ENCODE data around the gene UBE2L3. TPM values are rescaled to one million over a fixed set of nuclear protein-coding genes. Genes with fewer than 3 reads are reported as not detected.
"Not testable (repeated sequence)": the region's sequence is repeated elsewhere in the genome, so short reads cannot be mapped to it uniquely, and the experiment has no call there.

Gene UBE2L3
- total and polyA plus RNA-seq, 5 experiments from 2014 or later: 33.3 to 97.6 (median 88.4) TPM

DNA sequence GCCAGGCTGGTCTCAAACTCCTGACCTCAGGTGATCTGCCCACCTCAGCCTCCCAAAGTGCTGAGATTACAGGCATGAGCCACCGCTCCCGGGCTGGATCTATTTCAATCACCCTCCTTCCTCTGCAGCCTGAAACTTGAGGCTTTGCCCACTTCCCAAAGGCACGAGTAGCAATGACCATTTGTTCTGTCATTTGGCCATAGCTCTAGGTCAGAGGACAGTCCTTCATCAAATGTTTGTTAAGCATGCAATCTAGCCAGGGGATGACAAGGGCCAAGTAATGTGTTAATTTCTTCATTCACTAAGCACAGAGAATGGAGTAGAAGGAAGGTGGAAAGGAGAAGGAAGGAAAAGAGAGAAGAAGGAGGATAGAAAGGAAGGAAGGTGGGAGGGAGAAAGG is 6.9 kb upstream of the UBE2L3 start:
- H3K4me1 Mint-ChIP-seq, H3K4me3 Mint-ChIP-seq, ATAC-seq, DNase-seq, H3K9me3 Mint-ChIP-seq, H3K27me3 Mint-ChIP-seq, POLR2A ChIA-PET, H3K36me3 Mint-ChIP-seq, H3K27ac Mint-ChIP-seq: not testable (repeated sequence)

- POLR2A ChIA-PET: interaction anchor here (0.7 to 1.0 kb wide), 2 partner anchors 62 to 1543 kb away, joined by 3 to 4 read pairs; no protein-coding TSS in a partner anchor
- Mint-ChIP-seq H3K4me3 (no peak overlapping the region), H3K9me3 (no peaks in the 10 kb centered on the region), H3K36me3 (peaks cover 0 to 2% (median 0%) of the 10 kb centered on the region in 3 donors), H3K4me1 (peaks cover 7 to 10% (median 7%) of the 10 kb centered on the region in 4 donors), H3K27me3 (no peaks in the 10 kb centered on the region), H3K27ac (peak overlapping the region in 1 of 10 donors; percentile 65)
- DNase-seq (no peak), ATAC-seq (no peak)
These were observed 3.6 kb upstream of the UBE2L3 start for GRCh38 chr22:21563912-21564311.

DNA sequence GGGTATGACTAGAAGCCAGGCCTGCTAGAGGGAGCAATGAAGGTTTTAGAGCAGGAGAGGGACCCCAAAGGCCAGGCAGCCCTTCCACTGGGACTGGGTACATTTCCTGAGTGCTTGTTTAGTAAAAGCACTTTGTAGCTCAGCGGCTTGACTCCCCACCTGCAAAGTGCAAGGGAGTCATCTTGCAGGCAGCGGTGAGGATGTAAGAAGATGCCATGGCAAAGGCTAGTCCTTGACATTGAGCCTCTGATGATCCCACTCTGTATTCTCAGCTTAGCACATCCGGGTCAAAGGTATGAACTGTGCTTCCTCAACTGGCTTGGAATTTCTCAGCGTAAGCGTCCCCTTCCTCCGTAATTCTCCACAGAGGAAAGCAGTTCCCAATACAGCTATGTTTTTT is 3.1 kb upstream of the UBE2L3 start:
- H3K27me3 Mint-ChIP-seq: no peaks in the 10 kb centered on the region
- ATAC-seq (no peak), DNase-seq (no peak)
- no peak overlapping the region for H3K4me3 Mint-ChIP-seq
- peak overlapping the region in 2 of 10 donors; percentile 65 to 79 for H3K27ac Mint-ChIP-seq
- H3K9me3 Mint-ChIP-seq: no peaks in the 10 kb centered on the region
- POLR2A ChIA-PET: interaction anchor here (0.7 to 1.0 kb wide), 2 partner anchors 61 to 1544 kb away, joined by 3 to 4 read pairs; no protein-coding TSS in a partner anchor
- peaks cover 11 to 12% (median 12%) of the 10 kb centered on the region in 4 donors for H3K4me1 Mint-ChIP-seq
- H3K36me3 Mint-ChIP-seq: peaks cover 0 to 2% (median 0%) of the 10 kb centered on the region in 3 donors

DNA sequence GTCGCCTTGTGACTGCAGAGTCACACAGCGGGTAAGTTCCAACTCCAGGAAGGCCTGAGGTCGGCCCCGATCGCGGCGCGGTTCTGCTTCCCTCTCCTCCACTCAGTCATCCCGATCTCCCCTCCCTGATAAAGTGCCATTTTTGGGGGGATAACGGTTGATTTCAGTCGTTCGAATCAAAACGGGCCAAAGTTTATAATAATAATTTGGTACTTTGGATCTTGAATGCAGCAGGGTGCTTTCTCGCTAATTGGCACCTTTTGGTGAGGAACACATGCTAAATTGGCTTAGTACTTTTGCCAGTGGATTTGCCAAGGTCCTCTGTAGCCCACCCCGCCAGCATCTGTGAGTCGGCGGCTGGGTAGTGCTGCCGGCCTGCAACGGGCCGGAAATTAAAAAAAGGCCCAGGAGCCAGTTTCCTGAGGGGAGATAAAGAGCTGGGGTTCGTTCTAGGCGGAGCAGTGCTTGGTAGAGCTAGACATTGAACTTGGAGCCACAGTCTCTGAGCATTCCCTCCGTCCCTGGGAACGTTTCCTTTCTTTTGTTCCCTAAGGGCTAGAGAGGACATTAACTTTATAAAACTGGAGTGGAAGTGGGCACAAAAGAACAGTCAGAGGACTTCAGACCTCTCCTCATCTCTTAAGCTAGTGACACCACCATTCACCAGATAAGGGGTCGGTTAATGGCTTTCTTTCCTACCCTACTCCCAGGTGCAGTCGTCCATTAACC is 997 bp downstream of the UBE2L3 start:
- POLR2A ChIA-PET: interaction anchor here (0.8 to 1.7 kb wide), 4 partner anchors 11 to 63 kb away, joined by 3 to 11 read pairs (median 4); partner anchors contain the start of gene YDJC
- DNase-seq: peak in 1 of 10 donors; percentile 16
- peaks cover 0 to 16% (median 0%) of the 10 kb centered on the region in 3 donors for H3K36me3 Mint-ChIP-seq
- peak overlapping the region; percentile 82 to 95 (median 93) for H3K27ac Mint-ChIP-seq
- H3K4me1 Mint-ChIP-seq: peaks cover 30 to 52% (median 48%) of the 10 kb centered on the region in 4 donors
- no peaks in the 10 kb centered on the region for H3K27me3 Mint-ChIP-seq
- H3K9me3 Mint-ChIP-seq: no peaks in the 10 kb centered on the region
- peak overlapping the region; percentile 84 to 95 (median 90) for H3K4me3 Mint-ChIP-seq
- peak; percentile 30 to 36 for ATAC-seq

DNA sequence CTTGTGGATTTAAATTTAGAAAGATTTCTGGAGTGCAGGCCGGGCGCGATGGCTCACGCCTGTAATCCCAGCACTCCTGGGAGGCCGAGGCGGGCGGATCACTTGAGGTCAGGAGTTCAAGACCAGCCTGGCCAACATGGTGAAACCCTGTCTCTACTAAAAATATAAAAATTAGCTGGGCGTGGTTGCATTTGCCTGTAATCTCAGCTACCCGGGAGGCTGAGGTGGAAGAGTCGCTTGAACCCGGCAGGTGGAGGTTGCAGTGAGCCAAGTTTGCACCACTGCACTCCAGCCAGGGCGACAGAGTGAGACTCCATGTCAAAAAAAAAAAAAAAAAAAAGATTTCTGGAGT is 1.5 kb downstream of the UBE2L3 start:
- H3K27me3 Mint-ChIP-seq, ATAC-seq, H3K9me3 Mint-ChIP-seq, DNase-seq: not testable (repeated sequence)
- H3K4me1 Mint-ChIP-seq: peaks cover 30 to 57% (median 53%) of the 10 kb centered on the region in 4 donors
- H3K4me3 Mint-ChIP-seq: peak overlapping the region; percentile 84 to 95 (median 90)
- peaks cover 0 to 16% (median 0%) of the 10 kb centered on the region in 3 donors for H3K36me3 Mint-ChIP-seq
- H3K27ac Mint-ChIP-seq: peak overlapping the region in 9 of 10 donors; percentile 60 to 95 (median 82)
- POLR2A ChIA-PET: interaction anchor here (0.7 to 1.7 kb wide), 4 partner anchors 46 to 955 kb away, joined by 3 to 11 read pairs (median 5); partner anchors contain the start of gene YDJC

DNA sequence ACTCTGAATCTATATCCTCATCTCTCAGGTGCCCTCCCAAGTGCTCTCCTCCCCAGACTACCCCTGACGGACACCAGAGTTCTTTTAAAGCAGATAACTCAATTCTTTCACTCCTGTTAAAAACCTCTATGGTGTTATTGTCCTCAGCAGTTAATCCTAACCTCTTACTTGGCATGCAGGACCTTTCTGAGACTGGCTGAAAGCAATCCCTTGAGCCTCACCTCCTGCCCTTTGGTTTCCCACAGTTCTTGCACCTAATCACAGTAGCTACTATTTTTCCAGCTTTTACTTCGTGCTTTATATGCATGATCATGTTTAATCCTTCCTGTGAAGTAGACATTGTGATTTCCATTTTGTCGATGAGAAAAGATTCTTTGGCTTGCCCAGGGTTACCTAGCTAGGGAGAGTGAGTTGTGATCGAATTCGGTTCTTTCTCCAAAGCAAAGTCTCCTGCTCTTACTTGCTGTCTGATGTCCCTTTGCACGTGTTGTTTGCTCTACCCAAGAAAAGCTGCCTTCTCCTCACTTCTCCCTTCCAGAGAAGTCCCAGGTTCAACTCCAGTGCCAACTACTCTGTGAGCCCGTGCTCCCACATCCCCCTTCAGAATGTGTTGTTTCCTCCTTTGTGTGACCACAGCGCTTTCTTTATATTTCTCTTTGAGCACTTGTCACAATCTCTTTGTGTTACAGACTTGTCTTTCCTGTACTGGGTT is 2.1 kb downstream of the UBE2L3 start:
- H3K4me1 Mint-ChIP-seq: peaks cover 28 to 63% (median 59%) of the 10 kb centered on the region in 4 donors
- H3K27ac Mint-ChIP-seq: peak overlapping the region; percentile 60 to 92 (median 82)
- no peaks in the 10 kb centered on the region for H3K27me3 Mint-ChIP-seq
- POLR2A ChIA-PET: interaction anchor here (0.7 to 0.8 kb wide), 2 partner anchors 46 to 956 kb away, joined by 5 read pairs; no protein-coding TSS in a partner anchor
- DNase-seq (no peak), ATAC-seq (no peak)
- H3K36me3 Mint-ChIP-seq: peaks cover 0 to 16% (median 0%) of the 10 kb centered on the region in 3 donors
- H3K9me3 Mint-ChIP-seq: no peaks in the 10 kb centered on the region
- H3K4me3 Mint-ChIP-seq: peak overlapping the region; percentile 59 to 95 (median 90)

- no peak for DNase-seq
- H3K36me3 Mint-ChIP-seq: peaks cover 0 to 16% (median 0%) of the 10 kb centered on the region in 3 donors
- peak overlapping the region in 7 of 10 donors; percentile 37 to 92 (median 67) for H3K27ac Mint-ChIP-seq
- peaks cover 28 to 66% (median 61%) of the 10 kb centered on the region in 4 donors for H3K4me1 Mint-ChIP-seq
- no peak for ATAC-seq
- H3K4me3 Mint-ChIP-seq: peak overlapping the region in 9 of 10 donors; percentile 31 to 90 (median 84)
- POLR2A ChIA-PET: no interaction called here
- no peaks in the 10 kb centered on the region for H3K9me3 Mint-ChIP-seq
- no peaks in the 10 kb centered on the region for H3K27me3 Mint-ChIP-seq
These were observed 2.9 kb downstream of the UBE2L3 start for GRCh38 chr22:21570398-21570797.

DNA sequence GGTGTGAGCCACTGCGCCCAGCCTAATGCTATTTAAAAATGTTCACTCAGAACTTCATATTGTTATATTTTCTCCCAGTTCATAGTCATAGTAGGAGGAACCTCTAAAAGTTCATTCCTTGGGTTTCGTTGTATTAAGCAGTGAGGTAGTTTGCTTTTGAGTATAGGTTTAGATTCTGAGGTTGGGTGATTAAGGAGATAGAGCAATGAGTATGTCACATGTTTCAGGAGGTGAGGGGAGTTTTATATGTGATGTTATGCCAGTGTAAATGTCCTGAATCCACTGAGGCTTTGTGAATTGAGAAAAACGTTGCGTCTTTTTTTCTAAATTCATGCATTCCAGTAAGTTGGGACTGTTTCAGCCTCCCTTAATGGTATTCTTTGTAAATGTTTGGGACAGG is 4.2 kb downstream of the UBE2L3 start:
- Mint-ChIP-seq H3K27ac (peak overlapping the region in 2 of 10 donors; percentile 14 to 18), H3K36me3 (peaks cover 0 to 22% (median 0%) of the 10 kb centered on the region in 3 donors), H3K27me3 (no peaks in the 10 kb centered on the region), H3K4me3 (peak overlapping the region in 6 of 10 donors; percentile 1 to 60 (median 4)), H3K4me1 (peaks cover 27 to 77% (median 65%) of the 10 kb centered on the region in 4 donors), H3K9me3 (no peaks in the 10 kb centered on the region)
- DNase-seq (no peak), ATAC-seq (no peak)
- POLR2A ChIA-PET: interaction anchor here (0.7 kb wide), 1 partner anchor 20 kb away, joined by 4 read pairs; no protein-coding TSS in a partner anchor

- DNase-seq (no peak), ATAC-seq (no peak)
- Mint-ChIP-seq H3K4me1 (peaks cover 29 to 90% (median 77%) of the 10 kb centered on the region in 4 donors), H3K27me3 (no peaks in the 10 kb centered on the region), H3K36me3 (peaks cover 0 to 36% (median 0%) of the 10 kb centered on the region in 3 donors), H3K9me3 (no peaks in the 10 kb centered on the region), H3K27ac (peak overlapping the region in 2 of 10 donors; percentile 4 to 27), H3K4me3 (peak overlapping the region in 3 of 10 donors; percentile 19 to 59 (median 23))
- POLR2A ChIA-PET: no interaction called here
These were observed 5.8 kb downstream of the UBE2L3 start for GRCh38 chr22:21573293-21573734.

DNA sequence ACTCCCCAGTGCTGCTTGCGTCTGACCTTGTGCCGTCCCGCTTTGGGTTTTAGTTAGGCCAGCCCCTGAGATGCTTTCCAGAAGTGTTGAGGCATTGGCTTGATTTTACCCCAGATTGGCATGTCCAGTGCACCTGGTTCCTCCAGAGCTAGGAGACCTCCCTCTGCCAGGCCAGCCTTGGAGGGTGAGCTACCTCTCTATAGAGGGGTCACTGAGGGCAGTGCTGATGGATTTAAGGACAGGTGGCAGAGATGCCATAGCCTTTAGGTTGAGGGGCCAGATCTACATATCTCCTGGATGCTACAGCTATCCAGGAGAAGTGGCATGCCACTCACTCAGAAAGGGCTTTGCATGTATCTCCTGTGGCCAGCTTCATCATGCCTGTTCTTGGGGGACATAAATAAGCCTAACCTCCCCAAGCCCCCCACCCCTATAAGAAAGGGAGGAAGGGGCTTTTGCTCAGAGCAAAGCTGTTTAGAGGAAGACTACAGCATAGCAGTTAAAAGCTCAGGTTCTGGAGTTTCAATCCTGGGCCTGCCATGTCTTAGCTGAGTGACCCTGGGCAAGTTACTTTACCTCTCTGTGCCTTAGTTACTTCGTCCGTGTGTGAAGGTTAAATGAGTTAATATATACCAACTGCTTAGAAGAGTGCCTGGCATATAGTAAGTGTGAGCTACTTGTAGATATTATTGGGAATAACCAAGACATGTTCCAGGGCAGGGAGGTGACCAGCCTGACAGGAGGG is 6.4 kb downstream of the UBE2L3 start:
- ATAC-seq: no peak
- no peak for DNase-seq
- H3K27me3 Mint-ChIP-seq: no peaks in the 10 kb centered on the region
- H3K4me3 Mint-ChIP-seq: peak overlapping the region in 3 of 10 donors; percentile 22 to 55 (median 40)
- H3K4me1 Mint-ChIP-seq: peaks cover 30 to 90% (median 77%) of the 10 kb centered on the region in 4 donors
- no peaks in the 10 kb centered on the region for H3K9me3 Mint-ChIP-seq
- H3K36me3 Mint-ChIP-seq: peaks cover 0 to 38% (median 0%) of the 10 kb centered on the region in 3 donors
- H3K27ac Mint-ChIP-seq: peak overlapping the region in 4 of 10 donors; percentile 4 to 63 (median 27)
- POLR2A ChIA-PET: interaction anchor here (0.9 kb wide), 1 partner anchor 68 kb away, joined by 3 read pairs; the partner anchor contains the start of gene SDF2L1

DNA sequence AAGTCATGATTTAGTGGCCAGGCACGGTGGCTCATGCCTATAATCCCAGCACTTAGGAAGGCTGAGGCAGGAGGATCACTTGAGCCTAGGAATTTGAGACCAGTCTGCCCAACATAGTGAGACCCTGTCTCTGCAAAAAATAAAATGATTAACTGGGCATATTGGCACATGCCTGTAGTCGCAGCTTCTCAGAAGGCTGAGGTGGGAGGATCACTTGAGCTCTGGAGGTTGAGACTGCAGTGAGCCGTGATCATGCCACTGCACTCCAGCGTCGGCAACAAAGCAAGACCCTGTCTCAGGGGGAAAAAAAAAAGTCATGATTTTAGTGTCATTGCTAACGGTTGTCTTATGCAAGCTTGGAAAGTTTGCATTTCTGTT is 11.9 kb downstream of the UBE2L3 start:
- Mint-ChIP-seq H3K36me3 (peaks cover 0 to 29% (median 3%) of the 10 kb centered on the region in 3 donors), H3K4me3 (peak overlapping the region in 2 of 10 donors; percentile 14 to 39), H3K9me3 (no peaks in the 10 kb centered on the region), H3K27ac (peak overlapping the region in 4 of 10 donors; percentile 39 to 65 (median 52)), H3K4me1 (peaks cover 20 to 78% (median 59%) of the 10 kb centered on the region in 4 donors), H3K27me3 (no peaks in the 10 kb centered on the region)
- DNase-seq: no peak
- POLR2A ChIA-PET: interaction anchor here (1.0 kb wide), 1 partner anchor 11 kb away, joined by 3 read pairs; no protein-coding TSS in a partner anchor
- ATAC-seq: no peak

GRCh38 chr22:21580623-21581007 is 13.1 kb downstream of the UBE2L3 start:
- ATAC-seq, H3K27me3 Mint-ChIP-seq, H3K4me3 Mint-ChIP-seq, DNase-seq, H3K9me3 Mint-ChIP-seq, POLR2A ChIA-PET: not testable (repeated sequence)
- Mint-ChIP-seq H3K36me3 (peaks cover 0 to 33% (median 3%) of the 10 kb centered on the region in 3 donors), H3K27ac (peak overlapping the region in 3 of 10 donors; percentile 32 to 43 (median 38)), H3K4me1 (peaks cover 25 to 81% (median 62%) of the 10 kb centered on the region in 4 donors)

Measured in naive thymus-derived CD8-positive, alpha-beta T cell (primary cell).